ENCODE measurements around the gene METTL4.
A peak's percentile ranks its signal among the peaks of the same experiment; 100 is the strongest.

Gene METTL4

DNA sequence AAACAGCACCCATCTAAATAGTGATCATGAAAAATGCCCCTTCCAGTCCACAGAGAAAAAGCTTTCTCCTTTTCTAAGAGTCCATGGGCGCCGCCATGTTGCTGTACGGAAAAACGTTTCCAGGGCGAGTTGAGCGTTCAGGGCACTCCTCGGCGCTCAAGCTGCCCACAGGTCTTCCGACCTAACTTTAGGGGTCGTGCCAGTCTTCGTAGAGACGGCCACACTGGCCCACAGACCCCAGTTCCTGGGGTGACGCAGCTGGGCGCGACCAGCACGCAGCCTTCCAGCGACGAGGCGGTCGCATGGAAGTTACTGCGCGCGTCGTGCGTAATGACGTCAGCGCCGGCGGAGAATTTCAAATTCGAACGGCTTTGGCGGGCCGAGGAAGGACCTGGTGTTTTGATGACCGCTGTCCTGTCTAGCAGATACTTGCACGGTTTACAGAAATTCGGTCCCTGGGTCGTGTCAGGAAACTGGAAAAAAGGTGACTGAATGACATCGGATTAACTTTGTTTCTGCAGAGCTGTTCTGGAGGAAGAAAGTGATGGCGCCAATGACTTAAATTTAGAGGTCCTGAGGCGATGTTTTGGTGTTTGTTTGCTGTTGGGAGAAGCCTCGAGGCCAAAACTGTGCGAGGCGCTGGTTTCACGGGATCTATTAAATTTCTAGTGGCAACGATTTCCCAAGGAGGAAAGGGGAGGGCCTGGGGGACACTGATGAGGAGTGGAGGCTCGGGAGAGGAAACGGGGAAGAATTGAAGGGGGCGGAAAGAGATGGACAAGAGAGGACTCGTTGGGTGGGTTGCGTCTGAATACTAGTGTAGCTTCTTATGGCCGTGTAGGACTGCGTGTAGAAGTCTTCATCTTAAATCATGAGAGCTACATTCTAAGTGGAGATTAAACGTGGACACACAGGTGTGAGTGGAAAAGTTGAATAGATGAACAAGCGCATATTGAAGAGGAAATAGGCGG is at the start of gene METTL4, which contains the start of gene NDC80:
Gene METTL4, minus strand, starts transcription at position 306 of the 971 bp plus-strand sequence. CDS start 4,289 bp downstream, outside the sequence.
Gene NDC80, plus strand, starts transcription at position 358 of the 971 bp plus-strand sequence. CDS start 1,429 bp downstream, outside the sequence.
- peak; percentile 63 to 76 for DNase-seq (ENCODE audit: low read depth in 2 of 2)

DNA sequence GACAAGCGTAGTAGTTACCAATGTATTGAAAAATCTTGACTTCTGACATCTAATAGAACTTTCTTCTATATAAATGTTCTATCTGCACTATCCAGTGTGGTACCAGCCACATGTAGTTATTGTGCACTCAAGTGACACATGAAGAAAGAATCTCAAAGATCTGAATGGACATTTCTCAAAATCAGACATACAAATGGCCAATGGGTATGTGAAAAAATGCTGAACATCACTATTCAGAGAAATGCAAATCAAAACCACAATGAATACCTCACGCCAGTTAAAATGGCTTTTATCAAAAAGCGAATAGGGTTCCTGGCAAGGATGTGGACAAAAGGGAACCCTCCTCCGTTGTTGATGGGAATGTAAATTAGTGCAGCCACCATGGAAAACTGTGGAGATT is 46.7 kb upstream of the METTL4 start:
- no peak for DNase-seq (ENCODE audit: low read depth in 2 of 2)

DNA sequence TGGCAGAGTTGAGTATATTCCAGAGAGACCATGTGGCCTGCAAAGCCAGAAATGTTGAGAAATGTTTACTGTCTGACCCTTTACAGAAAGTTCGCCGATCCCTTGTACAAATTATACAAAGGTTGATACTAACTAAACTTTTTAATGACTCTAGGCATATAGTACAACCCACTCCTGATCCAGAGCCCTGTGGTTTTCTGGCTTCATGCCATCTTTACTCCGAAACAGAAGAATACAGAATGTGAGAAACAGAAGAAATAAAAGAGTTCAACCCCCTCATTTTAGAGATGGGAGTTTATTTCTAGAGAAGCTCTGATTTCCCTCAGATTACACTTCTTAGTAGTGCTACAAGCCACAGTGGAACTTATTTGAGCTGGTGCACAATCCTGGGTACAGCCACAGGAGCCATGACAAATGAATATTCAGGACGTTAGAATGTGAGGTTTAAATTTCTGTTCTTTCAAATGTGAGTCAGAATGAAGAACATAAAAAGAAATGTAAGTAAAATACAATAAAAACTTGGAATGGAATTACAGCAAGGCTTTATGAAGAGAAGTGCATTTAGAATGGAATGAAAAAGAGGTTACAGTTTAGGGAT is 46.2 kb upstream of the METTL4 start:
- no peak for DNase-seq (ENCODE audit: low read depth in 2 of 2)

- DNase-seq (ENCODE audit: low read depth in 2 of 2) = no peak
Measured at GRCh38 chr18:2612996-2613395, 41.7 kb upstream of the METTL4 start.

DNA sequence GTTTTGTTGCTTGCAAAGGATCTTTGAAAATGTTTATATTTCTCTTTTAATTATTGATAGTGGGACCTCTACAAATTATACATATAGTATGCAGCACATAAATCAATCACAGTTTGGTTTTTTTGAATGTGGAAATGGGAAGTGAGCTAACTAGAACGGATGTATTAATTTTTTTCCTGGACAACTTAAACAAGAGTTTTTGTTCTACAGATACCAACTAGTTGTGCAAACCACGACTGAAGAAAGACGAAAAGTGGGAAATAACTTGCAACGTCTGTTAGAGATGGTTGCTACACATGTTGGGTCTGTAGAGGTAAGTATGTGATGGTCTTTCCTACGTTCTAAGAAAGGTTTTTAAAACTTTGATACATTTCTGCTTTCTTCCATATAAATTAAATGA is 39.2 kb upstream of the METTL4 start:
- DNase-seq (ENCODE audit: low read depth in 2 of 2) = no peak

DNA sequence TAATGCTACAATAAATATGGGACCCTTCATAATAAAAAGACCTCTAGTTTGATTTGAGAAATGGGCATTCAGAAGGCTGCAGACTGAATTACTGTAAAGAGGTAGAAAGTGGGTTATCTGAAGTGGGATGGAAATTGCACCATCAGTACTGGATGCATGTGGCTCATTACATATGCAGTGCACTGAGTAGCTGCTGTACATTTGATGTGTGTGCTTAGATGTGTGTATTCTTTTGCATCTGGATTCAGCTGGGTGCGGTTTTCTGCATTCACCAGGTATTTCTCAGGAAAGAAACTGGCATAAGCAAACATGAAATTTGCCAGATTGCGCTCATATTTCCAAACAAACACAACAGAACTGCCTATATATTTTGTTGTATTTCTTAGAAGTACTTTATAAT is 38.3 kb upstream of the METTL4 start:
- no peak for DNase-seq (ENCODE audit: low read depth in 2 of 2)

DNA sequence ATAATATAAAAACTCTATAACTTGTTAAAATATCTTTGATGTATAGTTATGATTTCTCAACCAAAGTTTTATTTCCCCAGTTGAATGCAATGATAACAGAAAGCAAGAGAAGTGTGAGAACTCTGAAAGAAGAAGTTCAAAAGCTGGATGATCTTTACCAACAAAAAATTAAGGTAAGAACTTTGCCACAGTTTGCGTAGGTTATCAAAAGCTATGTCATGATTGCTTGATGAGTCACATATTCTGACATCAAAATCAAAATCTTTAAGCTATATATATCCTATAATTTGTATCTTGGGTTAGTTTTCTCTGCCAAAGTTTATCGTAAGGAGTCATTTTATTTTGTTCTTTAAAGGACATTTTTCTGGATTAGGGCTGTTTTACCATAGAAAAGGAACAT is 35.0 kb upstream of the METTL4 start:
- no peak for DNase-seq (ENCODE audit: low read depth in 2 of 2)

DNA sequence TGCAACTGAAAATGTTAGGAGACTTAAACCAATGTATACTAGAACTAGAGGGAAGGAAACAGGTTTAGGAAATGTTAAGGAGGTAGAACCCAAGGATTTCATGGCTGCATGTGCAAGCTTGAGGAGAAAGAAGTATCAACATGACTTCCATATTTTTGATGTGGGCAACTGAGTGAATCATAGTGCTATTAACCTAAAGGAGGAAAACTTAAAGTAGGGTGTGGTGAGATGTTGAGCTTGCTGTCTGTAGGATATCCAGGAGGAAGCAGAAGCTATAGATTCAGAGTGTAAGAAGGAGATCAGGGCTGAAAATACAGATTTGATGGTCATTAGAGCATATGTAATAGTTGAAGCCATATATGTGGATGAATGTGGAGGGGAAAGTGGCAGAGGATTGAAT is 31.5 kb upstream of the METTL4 start:
- DNase-seq (ENCODE audit: low read depth in 2 of 2) = no peak

- no peak for DNase-seq (ENCODE audit: low read depth in 2 of 2)
Measured at GRCh38 chr18:2597639-2598038, 26.3 kb upstream of the METTL4 start.

GRCh38 chr18:2590303-2590702 is 19.0 kb upstream of the METTL4 start:
- no peak for DNase-seq (ENCODE audit: low read depth in 2 of 2)

GRCh38 chr18:2589345-2590068 is 18.2 kb upstream of the METTL4 start:
- no peak for DNase-seq (ENCODE audit: low read depth in 2 of 2)

GRCh38 chr18:2588666-2589344 is 17.5 kb upstream of the METTL4 start:
- DNase-seq (ENCODE audit: low read depth in 2 of 2) = no peak

- no peak for DNase-seq (ENCODE audit: low read depth in 2 of 2)
Measured at GRCh38 chr18:2587788-2588187, 16.5 kb upstream of the METTL4 start.

- no peak for DNase-seq (ENCODE audit: low read depth in 2 of 2)
Measured at GRCh38 chr18:2573408-2573807, 2.1 kb upstream of the METTL4 start.

GRCh38 chr18:2572892-2573291 is 1.6 kb upstream of the METTL4 start:
- no peak for DNase-seq (ENCODE audit: low read depth in 2 of 2)

- DNase-seq (ENCODE audit: low read depth in 2 of 2) = no peak
Measured at GRCh38 chr18:2572171-2572569, 865 bp upstream of the METTL4 start.

DNA sequence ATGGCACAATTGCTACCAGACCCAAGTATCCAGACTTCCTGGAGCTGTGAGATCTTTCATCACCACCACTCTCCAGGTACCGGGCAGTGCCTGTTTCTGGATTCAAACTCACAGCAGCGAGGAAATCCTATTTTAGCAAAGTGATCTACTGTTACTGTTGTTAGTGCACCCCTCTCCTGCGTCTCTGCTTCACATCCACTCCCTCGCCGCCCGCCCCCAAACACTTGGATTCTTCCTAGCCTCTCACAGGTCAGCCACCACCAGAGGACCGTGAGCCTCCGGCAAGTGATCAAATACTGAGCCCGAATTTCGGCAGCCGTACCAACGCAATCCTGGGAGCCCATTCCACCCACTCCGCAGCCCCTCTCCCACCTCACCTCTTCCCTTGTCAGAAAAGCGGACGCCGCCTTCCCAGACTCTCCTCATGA is 519 bp downstream of the METTL4 start:
- DNase-seq (ENCODE audit: low read depth in 2 of 2) = peak; percentile 32 to 42

DNA sequence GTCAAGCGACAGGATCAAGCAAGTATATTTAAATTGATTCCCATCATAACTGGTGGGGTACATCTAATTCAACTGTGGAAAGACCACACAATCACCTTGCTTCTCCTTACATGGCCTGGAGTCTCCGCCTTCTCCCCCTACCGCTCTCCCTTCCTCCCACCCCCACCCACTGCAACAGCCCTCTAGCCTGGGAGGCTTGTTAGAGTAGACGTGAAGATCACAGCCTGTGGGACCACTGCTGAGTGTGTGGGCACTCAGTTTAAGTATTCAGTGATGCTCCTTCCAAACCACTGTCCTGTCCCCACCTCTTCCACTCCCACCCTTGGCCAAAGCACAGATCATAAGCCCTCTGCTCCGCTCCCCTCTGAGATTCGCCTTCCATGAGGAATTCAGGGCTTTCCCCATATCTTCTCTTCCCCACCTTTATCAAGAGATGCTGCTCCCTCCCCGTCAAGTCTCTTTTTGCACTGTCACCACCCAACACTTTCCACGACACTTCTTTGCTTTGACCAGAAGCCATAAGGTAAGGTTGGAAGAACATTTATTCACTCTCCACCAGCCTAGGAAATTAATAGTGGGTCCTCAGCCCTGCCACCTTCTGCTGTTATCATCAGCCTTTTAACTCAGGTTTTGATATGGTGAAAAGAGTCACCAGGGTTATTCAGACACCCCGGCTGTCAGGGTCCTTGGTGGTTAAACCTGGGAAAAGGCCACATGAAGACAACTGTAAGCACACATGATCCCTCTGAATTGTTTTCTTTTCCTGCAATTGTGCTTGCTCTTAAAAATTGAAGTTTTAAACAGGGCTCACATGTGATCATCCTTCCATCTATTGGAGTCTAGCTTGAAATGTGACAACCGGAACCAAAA is 1.7 kb downstream of the METTL4 start:
- DNase-seq (ENCODE audit: low read depth in 2 of 2) = no peak

DNA sequence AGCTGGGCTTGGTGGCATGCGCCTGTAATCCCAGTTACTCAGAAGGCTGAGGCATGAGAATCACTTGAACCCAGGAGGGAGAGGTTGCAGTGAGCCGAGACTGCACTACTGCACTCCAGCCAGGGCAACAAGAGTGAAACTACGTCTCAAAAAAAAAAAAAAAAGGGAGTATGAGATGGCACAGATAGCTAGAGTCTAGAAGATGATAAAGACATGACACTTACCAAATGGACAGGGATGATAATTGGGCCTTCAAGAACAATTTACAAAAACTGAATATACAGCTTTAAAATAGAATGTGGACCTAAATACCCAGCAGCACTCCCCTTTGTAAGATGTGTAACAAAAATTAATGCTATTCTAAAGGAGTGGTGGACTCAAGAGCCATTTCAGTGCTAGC is 2.7 kb downstream of the METTL4 start:
- DNase-seq (ENCODE audit: low read depth in 2 of 2) = no peak

DNA sequence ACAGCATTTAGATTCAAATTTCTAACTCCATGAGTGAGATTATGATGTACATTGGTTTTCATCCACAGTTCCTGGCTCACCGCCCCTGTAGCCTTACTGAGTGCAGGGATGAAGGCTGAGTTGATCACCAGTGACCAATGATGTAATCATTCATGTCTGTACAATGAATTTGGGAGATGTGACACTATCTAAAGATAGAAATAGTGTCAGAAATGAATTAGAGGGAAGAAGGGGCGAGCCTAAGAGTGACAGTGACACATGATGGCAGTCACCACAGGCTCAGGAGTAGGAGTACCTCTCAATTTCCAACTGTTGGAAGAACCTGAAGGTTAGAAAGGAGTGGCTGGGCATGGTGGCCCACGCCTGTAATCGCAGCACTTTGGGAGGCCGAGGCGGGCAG is 3.2 kb downstream of the METTL4 start:
- DNase-seq (ENCODE audit: low read depth in 2 of 2) = no peak

- no peak for DNase-seq (ENCODE audit: low read depth in 2 of 2)
Measured at GRCh38 chr18:2564373-2564772, 6.9 kb downstream of the METTL4 start.

All from stimulated activated CD4-positive, alpha-beta T cell treated with anti-CD3 and anti-CD28 coated beads, Interleukin-12 subunit alpha, Interleukin-12 subunit beta, amount 100 ng/mL, for 24 hours (primary cell).